Cardiac muscle cell (in vitro differentiated cells and primary cell): ENCODE data around the gene RAB19. TPM values are rescaled to one million over a fixed set of nuclear protein-coding genes. Genes with fewer than 3 reads are reported as not detected.
A peak's percentile ranks its signal among the peaks of the same experiment; 100 is the strongest.

ENCODE experiments used
- DNase-seq, 2 donors: peaks; one replicate each; pipeline versions ENCODE4 v3.0.0 to v3.0.0-alpha.2; 2010 to 2017; ENCODE audit warnings: low read depth in 1 of 2, low spot score in 1 of 2
- H3K27ac ChIP-seq: fragments of 200-600 bp; sonication (generic); 2 replicates; pipeline ENCODE4 v1.5.1; 2016
- H3K27me3 ChIP-seq: fragments of 200-600 bp; sonication (generic); 2 replicates; pipeline ENCODE4 v1.6.0; 2016; ENCODE audit warnings: control low read depth
- H3K36me3 ChIP-seq: fragments of 200-600 bp; sonication (generic); 2 replicates; pipeline ENCODE4 v1.5.1; 2016; ENCODE audit warnings: control low read depth
- H3K4me1 ChIP-seq: fragments of 200-600 bp; sonication (generic); 2 replicates; pipeline ENCODE4 v1.8.1; 2017; ENCODE audit warnings: low read depth, mild to moderate bottlenecking, mixed run types
- H3K4me3 ChIP-seq: fragments of 200-600 bp; sonication (generic); 2 replicates; pipeline ENCODE4 v1.5.1; 2016; ENCODE audit warnings: mild to moderate bottlenecking
- H3K9me3 ChIP-seq: fragments of 200-600 bp; sonication (generic); 2 replicates; pipeline ENCODE4 v1.5.1; 2017; ENCODE audit warnings: low read depth, mild to moderate bottlenecking, control low read depth
- polyA plus RNA-seq: library from polyadenylated mRNA; unstranded; fragments of >200 nt; fragmentation: Nextera tagmentation; extraction: Ambion mirVana; gene quantifications from 2 replicates; pipeline ENCODE4 v1.2.1, GENCODE V29; 2016
- total RNA-seq: library from RNA; depleted of rRNA; stranded (reverse); fragments of >200 nt; gene quantifications from 2 replicates; pipeline ENCODE4 v1.2.3, GENCODE V29; 2016
- TF ChIP-seq, protein P1 (sequence below): IDR thresholded peaks from 2 replicates; pipeline ENCODE4 v1.5.1; 2012; ENCODE audit warnings: low read depth, mild to moderate bottlenecking, low read length

Gene RAB19
- total and polyA plus RNA-seq, 2 experiments from 2014 or later, result 0.39 to 2.0 TPM

DNA sequence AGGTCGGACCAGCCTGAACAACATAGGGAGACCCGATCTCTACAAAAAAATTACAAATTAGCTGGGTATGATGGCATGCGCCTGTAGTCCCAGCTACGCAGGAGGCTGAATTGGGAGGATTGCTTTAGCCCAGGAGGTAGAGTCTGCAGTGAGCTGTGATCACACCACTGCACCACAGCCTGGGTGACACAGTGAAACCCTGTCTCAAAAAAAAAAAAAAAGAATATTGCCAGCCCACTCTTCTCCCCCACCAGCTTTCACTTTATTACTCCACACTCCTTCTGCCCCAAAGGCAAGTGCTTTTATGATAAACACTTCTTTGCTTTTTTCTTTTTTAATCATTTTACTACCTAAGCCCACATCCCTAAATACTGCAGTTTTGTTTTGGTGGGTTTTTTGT, 14.8 kb downstream of the RAB19 start:
- Histone ChIP-seq H3K27ac (no peak overlapping the region), H3K36me3 (no peaks in the 10 kb centered on the region), H3K4me3 (no peak overlapping the region), H3K27me3 (no peaks in the 10 kb centered on the region), H3K4me1 (no peaks in the 10 kb centered on the region), H3K9me3 (no peaks in the 10 kb centered on the region)
- DNase-seq, result no peak
- TF ChIP-seq, protein P1, sequence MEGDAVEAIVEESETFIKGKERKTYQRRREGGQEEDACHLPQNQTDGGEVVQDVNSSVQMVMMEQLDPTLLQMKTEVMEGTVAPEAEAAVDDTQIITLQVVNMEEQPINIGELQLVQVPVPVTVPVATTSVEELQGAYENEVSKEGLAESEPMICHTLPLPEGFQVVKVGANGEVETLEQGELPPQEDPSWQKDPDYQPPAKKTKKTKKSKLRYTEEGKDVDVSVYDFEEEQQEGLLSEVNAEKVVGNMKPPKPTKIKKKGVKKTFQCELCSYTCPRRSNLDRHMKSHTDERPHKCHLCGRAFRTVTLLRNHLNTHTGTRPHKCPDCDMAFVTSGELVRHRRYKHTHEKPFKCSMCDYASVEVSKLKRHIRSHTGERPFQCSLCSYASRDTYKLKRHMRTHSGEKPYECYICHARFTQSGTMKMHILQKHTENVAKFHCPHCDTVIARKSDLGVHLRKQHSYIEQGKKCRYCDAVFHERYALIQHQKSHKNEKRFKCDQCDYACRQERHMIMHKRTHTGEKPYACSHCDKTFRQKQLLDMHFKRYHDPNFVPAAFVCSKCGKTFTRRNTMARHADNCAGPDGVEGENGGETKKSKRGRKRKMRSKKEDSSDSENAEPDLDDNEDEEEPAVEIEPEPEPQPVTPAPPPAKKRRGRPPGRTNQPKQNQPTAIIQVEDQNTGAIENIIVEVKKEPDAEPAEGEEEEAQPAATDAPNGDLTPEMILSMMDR, result no peak

DNA sequence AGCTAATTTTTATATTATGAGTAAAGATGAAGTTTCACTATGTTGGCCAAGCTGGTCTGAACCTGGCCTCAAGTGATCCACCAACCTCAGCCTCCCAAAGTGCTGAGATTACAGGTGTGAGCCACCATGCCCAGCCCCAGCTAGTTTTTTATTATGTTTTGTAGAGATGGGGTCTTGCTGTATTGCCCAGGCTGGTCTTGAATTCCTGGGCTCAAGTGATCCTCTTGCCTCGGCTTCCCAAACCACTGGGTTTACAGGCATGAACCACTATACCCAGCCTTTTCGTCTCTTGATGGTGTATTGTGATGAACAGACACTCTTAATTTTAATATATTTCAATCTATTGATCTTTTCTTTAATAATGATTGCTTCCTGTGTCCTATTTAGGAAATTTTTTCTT, 17.7 kb downstream of the RAB19 start:
- H3K27me3 ChIP-seq, result no peaks in the 10 kb centered on the region
- no peak overlapping the region for H3K27ac ChIP-seq
- TF ChIP-seq, protein P1, result no peak
- no peak overlapping the region for H3K4me3 ChIP-seq
- no peak for DNase-seq
- no peaks in the 10 kb centered on the region for H3K4me1 ChIP-seq
- no peaks in the 10 kb centered on the region for H3K36me3 ChIP-seq
- H3K9me3 ChIP-seq, result no peaks in the 10 kb centered on the region

DNA sequence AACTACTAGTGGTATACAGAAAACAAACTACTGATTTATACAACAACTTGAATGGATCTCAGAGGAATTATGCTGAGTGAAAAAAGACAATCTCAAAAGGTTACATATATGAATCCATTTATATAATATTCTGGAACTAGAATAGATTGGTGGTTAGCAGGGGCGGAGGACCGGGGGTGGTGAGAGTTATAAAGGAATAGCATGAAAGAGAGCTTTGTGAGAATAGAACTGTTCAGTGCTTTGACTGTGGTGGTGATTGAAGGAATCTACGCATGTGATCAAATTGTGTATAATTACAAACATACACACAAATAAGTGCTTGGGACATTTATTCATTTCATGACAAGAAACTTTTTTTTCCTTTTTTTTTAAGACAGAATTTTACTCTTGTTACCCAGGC, 19.6 kb downstream of the RAB19 start:
- Histone ChIP-seq H3K9me3 (no peaks in the 10 kb centered on the region), H3K4me3 (no peak overlapping the region), H3K4me1 (no peaks in the 10 kb centered on the region), H3K36me3 (no peaks in the 10 kb centered on the region), H3K27me3 (no peaks in the 10 kb centered on the region), H3K27ac (no peak overlapping the region)
- TF ChIP-seq, protein P1, result no peak
- no peak for DNase-seq

DNA sequence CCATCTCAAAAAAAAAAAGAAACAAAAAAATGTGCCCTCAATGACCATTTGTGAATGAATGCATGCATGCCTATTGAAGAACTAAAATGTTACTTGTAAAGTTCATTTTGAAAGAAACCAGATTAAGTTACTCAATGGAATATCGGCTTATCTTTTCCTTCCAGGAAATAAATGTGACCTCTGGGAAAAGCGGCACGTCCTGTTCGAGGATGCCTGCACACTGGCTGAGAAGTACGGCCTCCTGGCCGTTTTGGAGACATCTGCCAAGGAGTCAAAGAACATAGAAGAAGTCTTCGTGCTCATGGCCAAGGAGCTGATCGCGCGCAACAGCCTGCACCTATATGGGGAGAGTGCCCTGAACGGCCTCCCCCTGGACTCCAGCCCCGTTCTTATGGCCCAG, 21.9 kb downstream of the RAB19 start:
- Histone ChIP-seq H3K36me3 (no peaks in the 10 kb centered on the region), H3K4me1 (no peaks in the 10 kb centered on the region), H3K27me3 (no peaks in the 10 kb centered on the region), H3K9me3 (no peaks in the 10 kb centered on the region), H3K4me3 (no peak overlapping the region), H3K27ac (no peak overlapping the region)
- peak in 1 of 2 donors; percentile 30 for DNase-seq
- TF ChIP-seq, protein P1, result no peak

DNA sequence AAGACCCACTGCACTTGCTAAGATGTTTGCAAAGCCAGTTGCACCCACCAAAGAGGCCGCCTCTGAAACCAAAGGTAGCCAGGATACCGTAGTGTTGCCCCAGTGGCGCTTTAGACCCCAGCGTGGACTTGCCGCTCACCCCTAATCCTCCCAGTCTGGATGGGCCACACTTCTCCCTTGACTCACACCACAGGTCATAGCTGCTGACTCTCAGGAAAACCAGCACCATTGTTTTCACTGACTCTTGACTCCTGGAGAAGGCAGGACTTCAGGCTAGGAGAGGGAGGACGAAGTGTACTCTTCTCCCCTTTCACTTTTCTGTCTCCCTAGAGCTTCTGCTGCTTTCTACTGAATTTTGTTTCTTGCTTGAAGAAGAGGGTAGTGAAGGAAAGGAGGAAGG, 22.3 kb downstream of the RAB19 start:
- Histone ChIP-seq H3K9me3 (no peaks in the 10 kb centered on the region), H3K27me3 (no peaks in the 10 kb centered on the region), H3K4me3 (no peak overlapping the region), H3K4me1 (no peaks in the 10 kb centered on the region), H3K27ac (no peak overlapping the region), H3K36me3 (no peaks in the 10 kb centered on the region)
- TF ChIP-seq, protein P1, result no peak
- no peak for DNase-seq

DNA sequence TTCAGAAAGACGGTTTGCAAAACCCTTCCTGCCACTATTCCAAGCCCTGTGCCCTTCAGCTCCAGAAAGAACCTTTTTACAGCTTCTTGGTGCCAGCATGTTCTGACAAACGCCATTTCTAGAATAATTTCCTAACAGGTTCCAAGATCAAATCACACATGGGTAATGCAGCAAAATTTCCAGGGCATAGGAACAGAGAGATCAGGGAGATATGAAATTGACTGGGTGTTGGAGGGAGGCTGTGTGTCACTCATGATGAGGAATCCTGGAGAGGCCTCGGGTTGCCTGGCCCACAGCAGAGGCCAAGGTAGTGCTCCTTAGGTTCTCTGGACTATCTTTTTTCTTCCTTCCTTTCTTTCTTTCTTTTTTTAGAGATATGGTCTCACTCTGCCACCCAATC, 29.5 kb downstream of the RAB19 start:
- Histone ChIP-seq H3K9me3 (no peaks in the 10 kb centered on the region), H3K4me3 (no peak overlapping the region), H3K27ac (no peak overlapping the region), H3K36me3 (no peaks in the 10 kb centered on the region), H3K27me3 (no peaks in the 10 kb centered on the region), H3K4me1 (no peaks in the 10 kb centered on the region)
- TF ChIP-seq, protein P1, result no peak
- no peak for DNase-seq
